CD8-positive, alpha-beta memory T cell (primary cell): ENCODE results near the gene OTUD5. TPM values are rescaled to one million over a fixed set of nuclear protein-coding genes. Genes with fewer than 3 reads are reported as not detected.

Experiments
- CTCF ChIA-PET: fragments of 350-600 bp; sonication (Branson Sonifier 250); formaldehyde crosslinking; loops from one replicate; lab custom pipeline; 2021; ENCODE audit warnings: antibody characterized with exemption; lab: Charles Lee
- POLR2A ChIA-PET: fragments of 350-600 bp; sonication (Branson Sonifier 250); formaldehyde crosslinking; loops from one replicate; lab custom pipeline; 2021; ENCODE audit warnings: antibody characterized with exemption; lab: Charles Lee
- DNase-seq, 5 donors: peaks; one replicate each; pipeline versions ENCODE4 v3.0.0 to v3.0.0-alpha.2; 2020 to 2022; ENCODE audit warnings: mixed read lengths in 1 of 5
- H3K27ac ChIP-seq: one replicate; pipeline ENCODE4 v1.7.0; 2013; ENCODE audit warnings: low read depth, mild to moderate bottlenecking, low read length, moderate library complexity
- H3K27me3 ChIP-seq: 2 replicates; pipeline ENCODE4 v1.7.0; 2013; ENCODE audit warnings: low read length, mild to moderate bottlenecking; ENCODE audit not compliant: insufficient read depth, poor library complexity, severe bottlenecking
- H3K36me3 ChIP-seq: 2 replicates; pipeline ENCODE4 v1.7.0; 2013; ENCODE audit warnings: mild to moderate bottlenecking, low read length, moderate library complexity; ENCODE audit not compliant: insufficient read depth
- H3K4me1 ChIP-seq: 2 replicates; pipeline ENCODE4 v1.7.0; 2013; ENCODE audit warnings: mild to moderate bottlenecking, low read length, moderate library complexity; ENCODE audit not compliant: insufficient read depth
- H3K4me3 ChIP-seq: 2 replicates; pipeline ENCODE4 v1.7.0; 2013; ENCODE audit warnings: mild to moderate bottlenecking, low read length
- H3K9me3 ChIP-seq: 2 replicates; pipeline ENCODE4 v1.7.0; 2013; ENCODE audit warnings: mild to moderate bottlenecking, low read length
- H3K27ac Mint-ChIP-seq, 8 donors: one replicate each; pipeline ENCODE4 v1.8.0; 2020 to 2021; ENCODE audit warnings: mixed read lengths in 8 of 8, mild to moderate bottlenecking in 6 of 8, inconsistent platforms in 3 of 8, moderate library complexity in 3 of 8
- H3K27me3 Mint-ChIP-seq, 2 donors: one replicate each; pipeline ENCODE4 v1.8.0; 2020 to 2021; ENCODE audit warnings: mixed read lengths in 2 of 2, mild to moderate bottlenecking in 1 of 2, moderate library complexity in 1 of 2
- H3K36me3 Mint-ChIP-seq, 3 donors: one replicate each; pipeline ENCODE4 v1.8.0; 2020 to 2021; ENCODE audit warnings: mixed read lengths in 3 of 3, inconsistent platforms in 1 of 3, mild to moderate bottlenecking in 1 of 3
- H3K4me1 Mint-ChIP-seq, 3 donors: one replicate each; pipeline ENCODE4 v1.8.0; 2020 to 2021; ENCODE audit warnings: mixed read lengths in 3 of 3, inconsistent platforms in 1 of 3, mild to moderate bottlenecking in 1 of 3
- H3K4me3 Mint-ChIP-seq, 7 donors: one replicate each; pipeline ENCODE4 v1.8.0; 2020 to 2021; ENCODE audit warnings: mixed read lengths in 7 of 7, mild to moderate bottlenecking in 6 of 7, moderate library complexity in 4 of 7, inconsistent platforms in 2 of 7
- H3K9me3 Mint-ChIP-seq, 5 donors: one replicate each; pipeline ENCODE4 v1.8.0; 2020 to 2022; ENCODE audit warnings: mixed read lengths in 5 of 5, mild to moderate bottlenecking in 3 of 5, moderate library complexity in 2 of 5, inconsistent platforms in 1 of 5
- polyA plus RNA-seq: library from polyadenylated mRNA; unstranded; fragments of 300-500 nt; fragmentation: Illumina TruSeq; gene quantifications from one replicate; pipeline ENCODE4 v1.2.3, GENCODE V29; 2021
- total RNA-seq, 2 experiments: library from RNA; stranded (reverse); gene quantifications; one replicate each; pipeline ENCODE4 v1.2.3, GENCODE V29; 2021

Gene OTUD5
- total and polyA plus RNA-seq, 3 experiments from 2014 or later, result 47.5 to 69.1 (median 67.3) TPM

DNA sequence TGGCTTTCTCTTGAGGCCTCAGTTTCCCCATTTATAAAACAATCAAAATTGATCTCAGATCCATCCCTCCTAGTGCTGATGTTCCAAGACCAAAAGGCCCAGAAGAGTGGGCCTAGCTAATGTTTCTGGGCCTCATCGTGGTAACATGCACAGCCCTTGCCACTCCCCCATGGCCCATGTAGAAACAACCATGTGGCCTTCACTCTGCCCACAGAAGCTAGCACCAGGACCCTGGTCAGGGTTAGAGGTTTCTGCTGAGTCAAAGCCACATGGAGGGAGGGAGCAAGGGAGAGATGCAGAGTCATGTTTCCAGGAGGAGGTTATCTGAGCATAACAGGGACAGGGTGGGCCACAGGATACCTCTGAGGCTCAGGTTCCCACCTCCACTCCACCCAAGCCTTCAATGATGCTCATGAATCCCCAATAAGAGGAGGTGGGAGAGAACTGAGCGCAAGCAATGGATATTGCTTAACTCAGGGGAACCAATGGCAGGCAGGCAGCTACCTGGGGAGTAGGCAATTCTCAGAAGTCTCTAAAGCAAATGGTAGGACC, 16.9 kb downstream of the OTUD5 start:
- no peak for DNase-seq
- POLR2A ChIA-PET, result interaction anchor here (0.7 to 2.8 kb wide), 4 partner anchors 18 to 464 kb away, joined by 3 to 17 read pairs (median 5); partner anchors contain the start of genes PQBP1 and TIMM17B
- CTCF ChIA-PET, result interaction anchor here (0.9 to 2.1 kb wide), 5 partner anchors 9 to 309 kb away, joined by 3 to 7 read pairs (median 3); no protein-coding TSS in a partner anchor
- Mint-ChIP-seq H3K27ac (peak overlapping the region; percentile 93 to 97 (median 94)), H3K9me3 (no peaks in the 10 kb centered on the region), H3K27me3 (peaks cover 0 to 2% of the 10 kb centered on the region in 2 donors), H3K4me1 (peaks cover 83 to 90% (median 90%) of the 10 kb centered on the region in 3 donors), H3K4me3 (peak overlapping the region in 6 of 7 donors; percentile 23 to 89 (median 78)), H3K36me3 (peaks cover 0 to 40% (median 7%) of the 10 kb centered on the region in 3 donors)
- Histone ChIP-seq H3K4me3 (peak overlapping the region; percentile 56), H3K36me3 (no peaks in the 10 kb centered on the region), H3K9me3 (no peaks in the 10 kb centered on the region), H3K4me1 (peaks cover 85% of the 10 kb centered on the region), H3K27me3 (no peaks in the 10 kb centered on the region), H3K27ac (peak overlapping the region; percentile 73)

DNA sequence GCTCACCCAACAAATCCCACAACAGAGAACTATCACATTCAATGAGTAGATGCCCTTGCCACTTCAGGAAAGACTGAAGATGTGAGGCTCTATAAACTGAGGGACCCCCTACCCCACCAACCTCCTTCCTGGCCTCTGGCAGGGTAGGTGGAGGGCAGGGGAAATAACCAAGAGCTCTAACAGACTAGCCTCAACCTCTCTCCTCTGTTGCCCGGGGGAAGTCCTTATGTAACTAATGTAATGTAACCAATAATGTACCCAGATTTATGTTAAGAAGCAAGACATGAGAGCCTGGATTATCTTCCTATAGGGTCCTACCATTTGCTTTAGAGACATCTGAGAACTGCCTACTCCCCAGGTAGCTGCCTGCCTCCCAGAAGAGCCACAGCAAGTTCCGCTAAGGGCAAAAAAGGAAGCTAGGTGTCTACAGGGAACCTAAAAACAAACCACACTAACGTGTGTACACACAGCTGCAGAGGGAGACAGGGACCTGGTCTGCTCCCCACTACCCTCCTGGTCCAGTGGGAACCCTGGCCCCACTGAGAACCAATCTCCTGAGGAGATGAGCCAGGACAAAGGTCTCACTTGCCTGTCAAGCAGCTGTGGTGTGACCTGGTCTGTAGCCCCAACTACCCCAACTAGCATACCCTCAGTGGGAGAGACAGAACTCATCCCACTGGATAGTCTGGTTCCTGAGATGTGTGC, 17.7 kb downstream of the OTUD5 start:
- Histone ChIP-seq H3K27me3 (no peaks in the 10 kb centered on the region), H3K4me1 (peaks cover 92% of the 10 kb centered on the region), H3K27ac (peak overlapping the region; percentile 73), H3K9me3 (no peaks in the 10 kb centered on the region), H3K36me3 (no peaks in the 10 kb centered on the region), H3K4me3 (peak overlapping the region; percentile 56)
- Mint-ChIP-seq H3K4me3 (peak overlapping the region; percentile 23 to 89 (median 77)), H3K27ac (peak overlapping the region; percentile 93 to 97 (median 94)), H3K27me3 (peaks cover 0 to 2% of the 10 kb centered on the region in 2 donors), H3K36me3 (peaks cover 2 to 48% (median 10%) of the 10 kb centered on the region in 3 donors), H3K9me3 (no peaks in the 10 kb centered on the region), H3K4me1 (peaks cover 88 to 98% (median 95%) of the 10 kb centered on the region in 3 donors)
- DNase-seq, result peak in 2 of 5 donors; percentile 33 to 64
- ChIA-PET CTCF (interaction anchor here (1.0 to 2.1 kb wide), 4 partner anchors 9 to 291 kb away, joined by 3 to 7 read pairs (median 4); no protein-coding TSS in a partner anchor), POLR2A (interaction anchor here (0.8 to 2.8 kb wide), 3 partner anchors 19 to 42 kb away, joined by 3 to 17 read pairs (median 3); partner anchors contain the start of genes PQBP1 and TIMM17B)

DNA sequence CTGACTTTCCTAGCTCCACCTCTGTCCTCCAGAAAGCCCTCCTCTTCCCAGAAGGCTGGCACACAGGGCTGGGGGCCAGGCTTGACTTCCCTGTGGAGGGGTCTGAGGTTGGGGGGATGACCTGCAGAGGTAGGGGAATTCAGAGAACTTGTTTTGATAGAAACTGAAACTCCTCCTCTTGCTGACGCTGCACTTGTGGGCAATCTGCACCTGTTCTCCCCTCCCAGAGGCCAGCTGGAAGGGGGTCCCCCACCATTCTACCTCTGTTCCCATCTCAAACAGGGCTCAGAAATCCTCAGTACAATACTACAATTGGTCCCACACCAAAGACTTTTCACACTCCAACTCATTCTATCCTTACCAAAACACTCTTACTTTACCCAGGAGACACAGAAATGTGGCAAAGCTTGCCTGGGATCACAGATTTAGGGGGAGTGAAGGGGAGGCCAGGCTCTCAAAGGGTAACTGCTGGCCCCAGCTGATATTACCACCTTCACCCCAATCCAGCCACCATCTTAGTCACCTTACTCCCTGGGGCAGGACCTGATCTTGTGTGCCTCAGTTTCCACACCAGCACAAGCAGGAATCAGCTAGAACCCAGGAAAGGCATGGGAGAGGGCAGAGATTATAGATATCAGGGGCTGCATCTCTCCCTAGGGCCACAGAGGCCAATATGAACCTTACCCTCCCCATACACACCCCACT, 18.5 kb downstream of the OTUD5 start:
- Mint-ChIP-seq H3K27ac (peak overlapping the region; percentile 93 to 97 (median 94)), H3K4me3 (peak overlapping the region; percentile 74 to 93 (median 80))

DNA sequence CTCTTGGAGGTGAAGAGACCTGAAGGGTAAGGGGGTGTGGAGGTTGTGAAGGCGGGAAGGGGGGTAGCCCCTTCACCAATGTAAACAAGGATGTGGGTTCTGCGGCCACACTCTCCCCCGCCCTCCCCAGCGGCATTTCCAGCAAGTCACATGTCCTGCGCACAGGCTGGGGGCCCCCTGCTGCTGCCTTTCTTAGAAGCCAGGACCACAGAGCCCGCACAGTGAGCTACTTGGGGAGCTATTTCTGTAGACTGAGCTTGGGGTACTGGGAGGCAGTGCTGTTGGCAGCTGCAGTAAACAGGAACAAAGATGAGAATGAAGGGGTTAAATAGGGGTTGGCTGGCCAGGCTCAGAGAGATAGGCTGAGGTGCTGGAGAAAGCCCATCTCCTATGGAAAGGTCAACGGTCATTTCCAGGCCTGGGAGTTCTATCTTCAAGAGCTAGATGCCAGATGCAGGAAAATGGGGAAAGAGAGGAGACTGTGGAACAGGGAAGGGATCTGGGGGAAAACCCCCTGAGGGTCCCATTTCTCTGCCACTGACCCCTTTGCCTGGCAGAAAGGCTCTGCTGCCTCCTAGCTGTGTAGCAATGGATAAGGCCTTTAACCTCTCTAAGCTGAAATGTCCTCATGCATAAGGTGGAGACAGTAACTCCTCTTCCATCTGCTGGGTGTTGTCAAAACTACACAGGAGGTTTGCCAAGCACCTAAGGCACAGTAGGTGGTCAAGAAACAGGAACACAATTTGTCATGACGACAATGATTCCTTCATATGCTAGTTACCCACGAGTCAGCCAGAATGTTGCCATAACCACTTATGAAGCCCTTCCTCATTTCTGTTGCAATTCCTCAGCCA, 20.1 kb downstream of the OTUD5 start:
- DNase-seq, result peak; percentile 72 to 95 (median 92)
- Histone ChIP-seq H3K27ac (peak overlapping the region; percentile 73), H3K27me3 (no peaks in the 10 kb centered on the region), H3K9me3 (no peaks in the 10 kb centered on the region), H3K36me3 (peaks cover 8% of the 10 kb centered on the region), H3K4me1 (peaks cover 83% of the 10 kb centered on the region), H3K4me3 (peak overlapping the region; percentile 58)
- POLR2A ChIA-PET, result interaction anchor here (0.9 to 2.0 kb wide), 7 partner anchors 18 to 254 kb away, joined by 3 to 16 read pairs (median 4); partner anchors contain the start of genes OTUD5, PIM2, PQBP1 and TIMM17B
- H3K36me3 Mint-ChIP-seq, result peaks cover 6 to 47% (median 14%) of the 10 kb centered on the region in 3 donors
- peak overlapping the region; percentile 93 to 99 (median 94) for H3K27ac Mint-ChIP-seq
- H3K9me3 Mint-ChIP-seq, result no peaks in the 10 kb centered on the region
- peaks cover 0 to 5% of the 10 kb centered on the region in 2 donors for H3K27me3 Mint-ChIP-seq
- CTCF ChIA-PET, result interaction anchor here (0.7 to 2.7 kb wide), 13 partner anchors 9 to 289 kb away, joined by 3 to 18 read pairs (median 9); partner anchors contain the start of genes OTUD5, PQBP1, SLC35A2 and TIMM17B
- H3K4me1 Mint-ChIP-seq, result peaks cover 79 to 92% (median 85%) of the 10 kb centered on the region in 3 donors
- H3K4me3 Mint-ChIP-seq, result peak overlapping the region; percentile 74 to 93 (median 86)

More for the DNA sequence above, 18.5 kb downstream of the OTUD5 start:
- peaks cover 6 to 52% (median 17%) of the 10 kb centered on the region in 3 donors for H3K36me3 Mint-ChIP-seq
- peaks cover 91 to 99% (median 95%) of the 10 kb centered on the region in 3 donors for H3K4me1 Mint-ChIP-seq
- H3K36me3 ChIP-seq, result peaks cover 5% of the 10 kb centered on the region
- CTCF ChIA-PET, result interaction anchor here (1.3 to 2.7 kb wide), 3 partner anchors 8 to 19 kb away, joined by 4 to 18 read pairs (median 9); partner anchors contain the start of gene OTUD5
- H3K4me3 ChIP-seq, result peak overlapping the region; percentile 58
- H3K9me3 ChIP-seq, result no peaks in the 10 kb centered on the region
- POLR2A ChIA-PET, result interaction anchor here (1.4 to 2.8 kb wide), 2 partner anchors 20 to 23 kb away, joined by 3 to 17 read pairs; no protein-coding TSS in a partner anchor
- H3K27me3 ChIP-seq, result no peaks in the 10 kb centered on the region
- no peaks in the 10 kb centered on the region for H3K9me3 Mint-ChIP-seq
- peaks cover 0 to 4% of the 10 kb centered on the region in 2 donors for H3K27me3 Mint-ChIP-seq
- peaks cover 93% of the 10 kb centered on the region for H3K4me1 ChIP-seq
- peak overlapping the region; percentile 73 for H3K27ac ChIP-seq
- peak; percentile 34 to 85 (median 71) for DNase-seq

DNA sequence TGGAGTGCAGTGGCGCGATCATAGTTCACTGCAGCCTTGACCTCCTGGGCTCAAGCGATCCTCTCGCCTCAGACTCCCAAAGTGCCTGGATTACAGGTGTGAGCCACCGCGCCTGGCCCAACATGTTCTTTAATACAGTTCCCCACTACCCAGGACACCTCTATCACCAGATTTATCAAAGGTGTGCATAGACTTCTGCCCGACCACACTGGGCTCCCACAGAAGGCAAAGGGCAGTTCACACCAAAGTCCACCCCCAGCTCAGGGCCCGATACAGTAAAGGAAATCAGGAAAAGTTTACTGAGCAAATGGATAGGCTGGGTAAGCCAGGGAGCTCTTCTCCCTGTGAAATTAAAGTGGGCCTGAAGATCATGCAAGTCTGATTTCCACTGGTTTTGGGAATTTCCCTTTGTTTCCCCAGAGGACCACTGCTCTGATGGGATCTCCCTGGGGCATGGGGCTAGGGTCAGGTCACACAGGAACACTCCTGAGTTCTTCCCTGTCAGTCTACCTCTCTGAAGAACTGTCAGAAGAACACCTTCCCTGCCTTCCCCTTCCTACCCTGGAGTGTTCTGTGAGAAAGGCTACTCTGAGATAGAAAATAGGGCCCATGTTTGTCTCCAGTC, 20.9 kb downstream of the OTUD5 start:
- Histone ChIP-seq H3K27ac (peak overlapping the region; percentile 73), H3K4me1 (peaks cover 75% of the 10 kb centered on the region), H3K36me3 (peaks cover 8% of the 10 kb centered on the region), H3K9me3 (no peaks in the 10 kb centered on the region), H3K4me3 (peak overlapping the region; percentile 34), H3K27me3 (no peaks in the 10 kb centered on the region)
- ChIA-PET CTCF (interaction anchor here (1.0 to 2.7 kb wide), 12 partner anchors 10 to 288 kb away, joined by 3 to 18 read pairs (median 9); partner anchors contain the start of genes OTUD5, PQBP1, SLC35A2 and TIMM17B), POLR2A (interaction anchor here (0.9 to 2.0 kb wide), 6 partner anchors 17 to 253 kb away, joined by 4 to 16 read pairs (median 4); partner anchors contain the start of genes OTUD5, PQBP1, TIMM17B and WAS)
- Mint-ChIP-seq H3K4me3 (peak overlapping the region; percentile 74 to 93 (median 86)), H3K4me1 (peaks cover 71 to 84% (median 78%) of the 10 kb centered on the region in 3 donors), H3K36me3 (peaks cover 6 to 43% (median 14%) of the 10 kb centered on the region in 3 donors), H3K27ac (peak overlapping the region; percentile 93 to 99 (median 94)), H3K9me3 (no peaks in the 10 kb centered on the region), H3K27me3 (peaks cover 0 to 5% of the 10 kb centered on the region in 2 donors)
- no peak for DNase-seq

DNA sequence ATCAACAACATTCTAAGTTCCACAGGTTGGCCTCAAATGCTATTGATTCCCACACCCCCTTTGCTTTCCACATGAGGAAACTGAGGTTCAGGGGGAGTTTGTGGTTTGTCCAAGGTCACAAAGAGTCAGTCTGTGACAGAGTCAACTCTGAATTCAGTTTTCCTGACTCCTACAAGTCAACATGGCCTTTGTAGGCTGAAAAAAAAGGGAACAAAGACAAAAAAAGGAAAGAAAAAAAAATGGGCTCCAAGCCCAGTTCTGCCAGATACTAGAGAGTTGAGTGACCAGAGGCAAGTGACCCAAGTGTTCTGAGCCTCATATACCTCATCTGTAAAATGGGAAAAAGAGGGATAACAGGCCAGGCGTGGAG, 22.1 kb downstream of the OTUD5 start:
- peaks cover 0 to 5% of the 10 kb centered on the region in 2 donors for H3K27me3 Mint-ChIP-seq
- Histone ChIP-seq H3K27me3 (no peaks in the 10 kb centered on the region), H3K27ac (peak overlapping the region; percentile 47), H3K9me3 (no peaks in the 10 kb centered on the region), H3K4me1 (peaks cover 63% of the 10 kb centered on the region), H3K36me3 (peaks cover 12% of the 10 kb centered on the region), H3K4me3 (no peak overlapping the region)
- peaks cover 11 to 45% (median 14%) of the 10 kb centered on the region in 3 donors for H3K36me3 Mint-ChIP-seq
- peak overlapping the region; percentile 82 to 98 (median 92) for H3K27ac Mint-ChIP-seq
- peaks cover 63 to 73% (median 71%) of the 10 kb centered on the region in 3 donors for H3K4me1 Mint-ChIP-seq
- H3K9me3 Mint-ChIP-seq, result no peaks in the 10 kb centered on the region
- CTCF ChIA-PET, result no interaction called here
- no peak for DNase-seq
- POLR2A ChIA-PET, result no interaction called here
- H3K4me3 Mint-ChIP-seq, result peak overlapping the region in 5 of 7 donors; percentile 24 to 61 (median 44)
